RKO (cell line): ENCODE data around the gene PNKD.

Experiments used
- DNase-seq: peaks from one replicate; pipeline ENCODE4 v3.0.0-alpha.2; 2016; ENCODE audit warnings: low spot score

The PNKD gene

GRCh38 chr2:218269900-218270720, at the start of gene PNKD, which contains the start of gene AAMP:
TSS of gene PNKD (plus strand) at chr2:218270519. CDS start at chr2:218270536, 17 bp downstream.
TSS of gene AAMP (minus strand) at chr2:218270137. CDS start at chr2:218270086, 51 bp downstream.
- DNase-seq, result peak; percentile 99

- no peak for DNase-seq
Observed at GRCh38 chr2:218221000-218221399, 49.3 kb upstream of the PNKD start.

- no peak for DNase-seq
Observed at GRCh38 chr2:218223046-218223445, 47.3 kb upstream of the PNKD start.

GRCh38 chr2:218224186-218224585, 46.1 kb upstream of the PNKD start:
- DNase-seq, result no peak

GRCh38 chr2:218226903-218227302, 43.4 kb upstream of the PNKD start:
- no peak for DNase-seq

- DNase-seq, result no peak
Observed at GRCh38 chr2:218228366-218229090, 41.8 kb upstream of the PNKD start.

- peak; percentile 80 for DNase-seq
Observed at GRCh38 chr2:218229239-218229638, 41.1 kb upstream of the PNKD start.

GRCh38 chr2:218229851-218230250, 40.5 kb upstream of the PNKD start:
- DNase-seq, result no peak

- DNase-seq, result peak; percentile 74
Observed at GRCh38 chr2:218230882-218231281, 39.4 kb upstream of the PNKD start.

- DNase-seq, result no peak
Observed at GRCh38 chr2:218233543-218233942, 36.8 kb upstream of the PNKD start.

GRCh38 chr2:218234521-218234920, 35.8 kb upstream of the PNKD start:
- DNase-seq, result no peak

- DNase-seq, result no peak
Observed at GRCh38 chr2:218235017-218235416, 35.3 kb upstream of the PNKD start.

GRCh38 chr2:218236829-218237228, 33.5 kb upstream of the PNKD start:
- no peak for DNase-seq

GRCh38 chr2:218238887-218239286, 31.4 kb upstream of the PNKD start:
- DNase-seq, result no peak

GRCh38 chr2:218244204-218244603, 26.1 kb upstream of the PNKD start:
- no peak for DNase-seq

GRCh38 chr2:218244665-218245064, 25.7 kb upstream of the PNKD start:
- no peak for DNase-seq

- no peak for DNase-seq
Observed at GRCh38 chr2:218245214-218245613, 25.1 kb upstream of the PNKD start.

- DNase-seq, result no peak
Observed at GRCh38 chr2:218249691-218250090, 20.6 kb upstream of the PNKD start.

- no peak for DNase-seq
Observed at GRCh38 chr2:218252509-218253231, 17.6 kb upstream of the PNKD start.

GRCh38 chr2:218253232-218253625, 17.1 kb upstream of the PNKD start:
- no peak for DNase-seq

GRCh38 chr2:218255446-218255845, 14.9 kb upstream of the PNKD start:
- DNase-seq, result peak; percentile 64

- DNase-seq, result no peak
Observed at GRCh38 chr2:218256612-218257350, 13.5 kb upstream of the PNKD start.
